Right atrium auricular region (tissue), 2 donors: ENCODE results near the gene FBLL1. TPM values are rescaled to one million over a fixed set of nuclear protein-coding genes. Genes with fewer than 3 reads are reported as not detected.

Source experiments
- DNase-seq: peaks from one replicate; pipeline ENCODE4 v3.0.0-alpha.2; 2019; ENCODE audit warnings: low spot score
- H3K27ac ChIP-seq, 2 donors: fragments of 200-600 bp; sonication (generic); 1 replicate in 1 of 2; 2 replicates in 1 of 2; pipeline ENCODE4 v1.5.1; 2016 to 2019
- H3K27me3 ChIP-seq, 2 donors: fragments of 200-600 bp; sonication (generic); one replicate each; pipeline versions ENCODE4 v1.5.1 to v1.6.0; 2017 to 2019
- H3K36me3 ChIP-seq: fragments of 200-600 bp; sonication (generic); one replicate; pipeline ENCODE4 v1.5.1; 2016
- H3K4me1 ChIP-seq, 2 donors: fragments of 200-600 bp; sonication (generic); one replicate each; pipeline versions ENCODE4 v1.5.1 to v1.6.0; 2017 to 2019
- H3K4me3 ChIP-seq, 2 donors: fragments of 200-600 bp; sonication (generic); 1 replicate in 1 of 2; 2 replicates in 1 of 2; pipeline ENCODE4 v1.5.1; 2017 to 2019; ENCODE audit warnings: mild to moderate bottlenecking in 1 of 2, moderate library complexity in 1 of 2
- H3K9me3 ChIP-seq, 2 donors: fragments of 200-600 bp; sonication (generic); one replicate each; pipeline ENCODE4 v1.5.1; 2019
- total RNA-seq, 2 donors: library from RNA; depleted of rRNA; stranded (reverse); fragments of >200 nt; gene quantifications; one replicate each; pipeline ENCODE4 v1.1.0, GENCODE V29; 2016
- TF ChIP-seq, protein P1 (sequence below), 2 donors: fragments of 200-600 bp; sonication (generic); IDR thresholded peaks; one replicate each; pipeline ENCODE4 v1.5.1; 2019; ENCODE audit warnings: antibody characterized with exemption in 2 of 2

Gene FBLL1
- total RNA-seq, 2 donors from 2014 or later = 0.43 TPM; not detected in 1

DNA sequence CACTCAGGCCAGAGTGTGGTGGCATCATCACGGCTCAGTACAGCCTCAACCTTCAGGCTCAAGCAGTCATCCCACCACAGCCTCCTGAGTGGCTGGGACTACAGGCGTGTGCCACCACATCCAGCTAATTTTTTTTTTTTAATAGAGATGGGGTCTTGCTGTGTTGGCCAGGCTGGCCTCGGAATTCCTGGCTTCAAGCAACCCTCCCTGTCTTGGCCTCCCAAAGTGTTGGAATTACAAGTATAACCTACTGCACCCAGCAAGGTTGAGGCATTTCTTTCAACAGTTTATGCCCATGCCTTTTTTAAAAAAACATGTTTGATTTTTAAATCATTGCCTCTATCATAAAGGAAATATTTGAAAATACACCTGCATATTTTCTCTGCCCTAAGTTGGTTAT, 40.0 kb upstream of the FBLL1 start:
- no peaks in the 10 kb centered on the region for H3K27me3 ChIP-seq
- peaks cover 53% of the 10 kb centered on the region for H3K36me3 ChIP-seq

GRCh38 chr5:168494057-168494555, 35.0 kb upstream of the FBLL1 start:
- Histone ChIP-seq H3K36me3 (peaks cover 96% of the 10 kb centered on the region), H3K27me3 (no peaks in the 10 kb centered on the region), H3K4me1 (no peaks in the 10 kb centered on the region), H3K4me3 (no peak overlapping the region), H3K9me3 (no peaks in the 10 kb centered on the region), H3K27ac (no peak overlapping the region)
- DNase-seq = no peak
- TF ChIP-seq, protein P1, sequence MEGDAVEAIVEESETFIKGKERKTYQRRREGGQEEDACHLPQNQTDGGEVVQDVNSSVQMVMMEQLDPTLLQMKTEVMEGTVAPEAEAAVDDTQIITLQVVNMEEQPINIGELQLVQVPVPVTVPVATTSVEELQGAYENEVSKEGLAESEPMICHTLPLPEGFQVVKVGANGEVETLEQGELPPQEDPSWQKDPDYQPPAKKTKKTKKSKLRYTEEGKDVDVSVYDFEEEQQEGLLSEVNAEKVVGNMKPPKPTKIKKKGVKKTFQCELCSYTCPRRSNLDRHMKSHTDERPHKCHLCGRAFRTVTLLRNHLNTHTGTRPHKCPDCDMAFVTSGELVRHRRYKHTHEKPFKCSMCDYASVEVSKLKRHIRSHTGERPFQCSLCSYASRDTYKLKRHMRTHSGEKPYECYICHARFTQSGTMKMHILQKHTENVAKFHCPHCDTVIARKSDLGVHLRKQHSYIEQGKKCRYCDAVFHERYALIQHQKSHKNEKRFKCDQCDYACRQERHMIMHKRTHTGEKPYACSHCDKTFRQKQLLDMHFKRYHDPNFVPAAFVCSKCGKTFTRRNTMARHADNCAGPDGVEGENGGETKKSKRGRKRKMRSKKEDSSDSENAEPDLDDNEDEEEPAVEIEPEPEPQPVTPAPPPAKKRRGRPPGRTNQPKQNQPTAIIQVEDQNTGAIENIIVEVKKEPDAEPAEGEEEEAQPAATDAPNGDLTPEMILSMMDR (IDR thresholded peaks at IDR 0.05) = no peak

More for the DNA sequence above, 40.0 kb upstream of the FBLL1 start:
- Histone ChIP-seq H3K4me1 (peaks cover 0 to 13% of the 10 kb centered on the region in 2 donors), H3K9me3 (no peaks in the 10 kb centered on the region), H3K4me3 (no peak overlapping the region), H3K27ac (no peak overlapping the region)
- DNase-seq = no peak
- TF ChIP-seq, protein P1 (IDR thresholded peaks at IDR 0.05) = no peak

- Histone ChIP-seq H3K36me3 (peaks cover 82% of the 10 kb centered on the region), H3K4me3 (no peak overlapping the region), H3K4me1 (no peaks in the 10 kb centered on the region), H3K27ac (no peak overlapping the region), H3K27me3 (no peaks in the 10 kb centered on the region), H3K9me3 (no peaks in the 10 kb centered on the region)
- TF ChIP-seq, protein P1 (IDR thresholded peaks at IDR 0.05) = no peak
- no peak for DNase-seq
Observed at GRCh38 chr5:168502563-168503237, 26.4 kb upstream of the FBLL1 start.

DNA sequence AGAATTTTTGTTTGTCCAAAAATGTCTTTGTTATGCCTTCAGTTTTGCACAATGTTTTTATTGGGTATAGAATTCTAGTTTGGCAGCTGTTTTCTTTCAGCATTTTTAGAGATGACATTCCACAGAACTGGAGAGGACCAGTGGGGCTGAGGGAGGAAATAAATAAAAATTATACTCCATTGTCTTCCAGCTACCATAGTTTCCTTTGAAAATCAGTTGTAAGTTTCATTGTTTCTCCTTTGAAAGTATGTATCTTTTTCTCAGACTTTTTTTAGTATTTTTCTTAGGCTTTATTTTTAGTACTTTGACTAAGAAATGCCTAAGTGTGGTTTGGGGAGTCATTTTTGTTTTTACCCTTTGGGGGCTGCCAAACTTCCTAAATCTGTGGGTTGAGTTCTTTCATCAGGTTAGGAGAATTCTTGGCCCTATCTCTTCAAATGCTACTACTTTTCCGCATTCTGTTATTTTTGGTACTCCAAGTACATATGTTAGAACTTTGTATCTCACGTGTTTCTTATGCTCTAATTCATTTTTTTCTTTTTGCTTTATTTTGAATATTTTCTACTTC, 15.2 kb upstream of the FBLL1 start:
- Histone ChIP-seq H3K9me3 (peaks cover 0 to 8% of the 10 kb centered on the region in 2 donors), H3K4me3 (no peak overlapping the region), H3K4me1 (no peaks in the 10 kb centered on the region), H3K27ac (no peak overlapping the region), H3K27me3 (no peaks in the 10 kb centered on the region), H3K36me3 (peaks cover 85% of the 10 kb centered on the region)
- TF ChIP-seq, protein P1 (IDR thresholded peaks at IDR 0.05) = no peak
- DNase-seq = no peak

- peaks cover 7 to 10% of the 10 kb centered on the region in 2 donors for H3K27me3 ChIP-seq
- no peak for DNase-seq
- no peak overlapping the region for H3K27ac ChIP-seq
- peaks cover 0 to 8% of the 10 kb centered on the region in 2 donors for H3K4me1 ChIP-seq
- no peaks in the 10 kb centered on the region for H3K9me3 ChIP-seq
- H3K36me3 ChIP-seq = no peaks in the 10 kb centered on the region
- H3K4me3 ChIP-seq = no peak overlapping the region
- TF ChIP-seq, protein P1 (IDR thresholded peaks at IDR 0.05) = no peak
Observed at GRCh38 chr5:168525856-168526255, 3.2 kb upstream of the FBLL1 start.
